Neutrophil (primary cell): ENCODE results near the gene BYSL.

Experiments
- H3K27ac ChIP-seq: fragments of 200-600 bp; sonication (generic); 2 replicates; pipeline ENCODE4 v1.5.1; 2016; ENCODE audit warnings: mild to moderate bottlenecking, moderate library complexity
- H3K27me3 ChIP-seq: fragments of 200-600 bp; sonication (generic); 2 replicates; pipeline ENCODE4 v1.6.0; 2016; ENCODE audit warnings: mild to moderate bottlenecking
- H3K36me3 ChIP-seq: fragments of 200-600 bp; sonication (generic); 2 replicates; pipeline ENCODE4 v1.5.1; 2017
- H3K4me1 ChIP-seq, 2 experiments: fragments of 200-600 bp in 1 of 2; sonication (generic) in 1 of 2; 1 replicate in 1 of 2; 2 replicates in 1 of 2; pipeline versions ENCODE4 v1.5.1 to v1.6.1; 2013 to 2016; ENCODE audit warnings: low read depth in 1 of 2, low read length in 1 of 2, mild to moderate bottlenecking in 1 of 2, moderate library complexity in 1 of 2; ENCODE audit not compliant: control insufficient read depth in 1 of 2, insufficient read depth in 1 of 2
- H3K4me3 ChIP-seq, 2 experiments: fragments of 200-600 bp in 1 of 2; sonication (generic) in 1 of 2; 1 replicate in 1 of 2; 2 replicates in 1 of 2; pipeline ENCODE4 v1.5.1; 2013 to 2016; ENCODE audit warnings: low read depth in 1 of 2, low read length in 1 of 2, mild to moderate bottlenecking in 1 of 2, moderate library complexity in 1 of 2
- H3K9me3 ChIP-seq: fragments of 200-600 bp; sonication (generic); 2 replicates; pipeline ENCODE4 v1.5.1; 2016
- TF ChIP-seq, protein P1 (sequence below): fragments of 200-600 bp; sonication (generic); IDR thresholded peaks from 2 replicates; pipeline ENCODE4 v1.5.1; 2016; ENCODE audit warnings: antibody characterized with exemption

Gene BYSL

DNA sequence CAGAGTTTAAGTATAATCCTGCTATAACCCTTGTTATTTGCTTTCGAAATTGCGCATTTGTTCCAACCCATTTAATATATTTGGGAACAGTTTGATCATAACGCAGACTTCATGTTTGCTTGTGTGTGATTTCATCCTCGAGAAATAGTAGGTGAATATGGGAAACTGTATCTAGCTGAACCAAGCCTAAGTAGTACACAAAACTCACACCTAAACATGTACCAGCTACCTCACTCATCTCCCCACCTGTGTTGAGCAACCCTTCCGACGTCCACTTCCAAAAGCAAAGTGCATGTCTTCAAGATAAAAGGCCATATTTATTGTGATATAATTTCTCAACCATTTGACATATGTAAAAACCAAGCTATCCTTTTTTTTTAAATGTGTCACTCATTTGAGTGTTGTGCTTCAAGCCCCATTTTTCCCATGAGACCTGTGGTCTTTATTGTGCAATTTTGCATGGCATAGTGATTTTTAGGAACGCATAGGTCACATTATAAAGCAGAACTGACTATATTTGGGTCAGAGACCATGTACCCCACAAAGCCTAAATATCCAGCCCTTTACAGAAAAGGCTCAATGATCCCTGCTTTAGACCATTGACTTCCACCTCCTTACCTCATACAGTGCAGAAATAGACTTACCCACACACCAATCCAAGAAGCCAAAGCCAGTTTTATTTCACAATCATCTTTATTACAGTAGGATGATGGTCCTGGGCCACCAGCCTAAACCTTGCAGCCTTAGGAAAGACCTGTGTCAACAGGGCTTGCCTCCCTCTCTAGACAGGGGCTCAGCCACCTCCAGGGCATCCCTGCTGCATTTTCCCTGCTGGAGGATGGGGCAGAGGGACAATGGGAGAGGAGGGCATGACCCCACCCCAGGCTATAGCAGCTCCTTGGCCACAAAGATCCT is 13.2 kb downstream of the BYSL start:
- Histone ChIP-seq H3K36me3 (peaks cover 83% of the 10 kb centered on the region), H3K27me3 (no peaks in the 10 kb centered on the region), H3K9me3 (no peaks in the 10 kb centered on the region), H3K27ac (peak overlapping the region; percentile 95), H3K4me1 (peaks cover 49 to 52% of the 10 kb centered on the region in 2 experiments), H3K4me3 (no peak overlapping the region)
- TF ChIP-seq, protein P1, sequence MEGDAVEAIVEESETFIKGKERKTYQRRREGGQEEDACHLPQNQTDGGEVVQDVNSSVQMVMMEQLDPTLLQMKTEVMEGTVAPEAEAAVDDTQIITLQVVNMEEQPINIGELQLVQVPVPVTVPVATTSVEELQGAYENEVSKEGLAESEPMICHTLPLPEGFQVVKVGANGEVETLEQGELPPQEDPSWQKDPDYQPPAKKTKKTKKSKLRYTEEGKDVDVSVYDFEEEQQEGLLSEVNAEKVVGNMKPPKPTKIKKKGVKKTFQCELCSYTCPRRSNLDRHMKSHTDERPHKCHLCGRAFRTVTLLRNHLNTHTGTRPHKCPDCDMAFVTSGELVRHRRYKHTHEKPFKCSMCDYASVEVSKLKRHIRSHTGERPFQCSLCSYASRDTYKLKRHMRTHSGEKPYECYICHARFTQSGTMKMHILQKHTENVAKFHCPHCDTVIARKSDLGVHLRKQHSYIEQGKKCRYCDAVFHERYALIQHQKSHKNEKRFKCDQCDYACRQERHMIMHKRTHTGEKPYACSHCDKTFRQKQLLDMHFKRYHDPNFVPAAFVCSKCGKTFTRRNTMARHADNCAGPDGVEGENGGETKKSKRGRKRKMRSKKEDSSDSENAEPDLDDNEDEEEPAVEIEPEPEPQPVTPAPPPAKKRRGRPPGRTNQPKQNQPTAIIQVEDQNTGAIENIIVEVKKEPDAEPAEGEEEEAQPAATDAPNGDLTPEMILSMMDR, result no peak

DNA sequence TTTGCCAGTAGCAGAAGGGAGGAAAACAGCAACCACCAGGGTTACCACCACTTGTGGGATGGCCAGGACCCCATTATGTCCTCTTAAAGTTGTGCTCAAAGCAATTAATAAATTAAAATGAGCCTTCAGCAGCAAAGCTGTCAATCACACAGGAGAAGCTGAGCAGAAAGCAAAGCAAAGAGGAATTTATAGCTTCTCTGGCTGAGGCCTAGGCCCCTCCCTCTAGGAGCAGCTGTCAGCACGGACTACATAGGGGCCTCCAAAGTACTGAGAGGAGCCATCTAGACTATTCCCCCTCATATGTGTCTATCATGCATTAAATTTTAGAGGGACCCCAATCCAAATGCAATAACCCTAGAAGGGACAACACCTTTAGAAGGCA is 13.9 kb downstream of the BYSL start:
- TF ChIP-seq, protein P1, result no peak
- Histone ChIP-seq H3K9me3 (no peaks in the 10 kb centered on the region), H3K27ac (peak overlapping the region; percentile 95), H3K36me3 (peaks cover 81% of the 10 kb centered on the region), H3K27me3 (no peaks in the 10 kb centered on the region), H3K4me3 (peak overlapping the region in 1 of 2 experiments; percentile 97), H3K4me1 (peaks cover 55 to 58% of the 10 kb centered on the region in 2 experiments)

DNA sequence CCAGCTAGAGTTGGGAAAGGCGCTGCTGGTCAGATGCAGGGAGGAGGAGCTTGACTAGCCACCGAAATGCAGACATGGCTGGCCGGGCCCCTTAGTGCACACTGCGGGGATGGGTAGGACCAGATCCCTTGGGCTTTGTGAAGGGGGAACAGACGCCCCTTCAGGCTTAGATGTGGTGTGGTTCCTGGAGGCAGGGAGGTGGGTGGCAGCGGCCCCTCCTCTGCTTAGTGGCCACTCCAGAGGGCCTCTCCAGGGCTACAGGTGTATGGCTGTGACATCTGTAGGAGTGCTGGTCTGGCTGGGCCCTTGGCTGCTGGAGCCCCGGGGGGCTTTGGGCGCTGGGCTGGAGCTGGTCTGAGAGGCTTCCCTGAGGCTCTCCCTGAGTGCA is 14.4 kb downstream of the BYSL start:
- Histone ChIP-seq H3K27me3 (no peaks in the 10 kb centered on the region), H3K36me3 (peaks cover 78% of the 10 kb centered on the region), H3K4me1 (peaks cover 60 to 63% of the 10 kb centered on the region in 2 experiments), H3K27ac (peak overlapping the region; percentile 95), H3K9me3 (no peaks in the 10 kb centered on the region), H3K4me3 (peak overlapping the region; percentile 97 to 99)
- TF ChIP-seq, protein P1, result no peak

DNA sequence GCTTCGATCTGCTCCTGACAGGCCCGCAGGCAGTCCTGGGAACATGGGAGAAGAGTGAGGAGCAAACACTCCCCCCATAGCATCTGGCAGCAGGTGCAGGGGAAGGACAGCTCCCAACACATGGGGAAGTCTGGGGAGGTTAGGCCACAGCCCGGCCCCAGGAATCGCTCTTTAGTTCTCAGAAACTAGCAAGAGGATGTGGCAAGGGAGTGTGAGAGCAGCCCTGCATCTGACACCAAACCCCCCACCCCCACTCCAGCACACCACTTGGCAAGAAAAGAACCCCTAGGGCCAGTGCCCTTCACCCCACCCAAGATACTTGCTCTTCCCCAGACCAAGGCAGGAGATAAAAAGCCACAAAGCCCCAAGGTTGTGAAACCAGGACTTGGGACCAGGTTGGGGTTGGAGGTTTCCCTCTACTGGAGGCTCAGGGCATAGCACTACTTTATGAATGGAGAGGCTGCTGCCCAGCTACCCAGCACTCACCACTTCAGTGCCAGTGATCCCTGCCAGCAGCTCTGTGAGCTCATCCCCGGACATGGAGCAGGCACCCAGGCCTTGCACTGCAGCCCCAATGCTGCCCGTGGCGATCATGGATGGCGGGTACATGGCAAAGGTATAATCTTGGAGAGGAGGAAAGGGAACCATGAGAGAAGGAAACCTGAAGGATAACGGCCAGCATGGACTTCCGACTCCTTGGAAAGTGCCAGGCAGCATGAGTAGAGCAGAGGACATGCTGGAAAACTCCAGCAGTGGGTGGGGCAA is 15.0 kb downstream of the BYSL start:
- Histone ChIP-seq H3K27ac (peak overlapping the region; percentile 95), H3K36me3 (peaks cover 73% of the 10 kb centered on the region), H3K4me1 (peaks cover 61 to 65% of the 10 kb centered on the region in 2 experiments), H3K27me3 (no peaks in the 10 kb centered on the region), H3K4me3 (peak overlapping the region; percentile 97 to 99), H3K9me3 (no peaks in the 10 kb centered on the region)
- TF ChIP-seq, protein P1, result peak; percentile 87

DNA sequence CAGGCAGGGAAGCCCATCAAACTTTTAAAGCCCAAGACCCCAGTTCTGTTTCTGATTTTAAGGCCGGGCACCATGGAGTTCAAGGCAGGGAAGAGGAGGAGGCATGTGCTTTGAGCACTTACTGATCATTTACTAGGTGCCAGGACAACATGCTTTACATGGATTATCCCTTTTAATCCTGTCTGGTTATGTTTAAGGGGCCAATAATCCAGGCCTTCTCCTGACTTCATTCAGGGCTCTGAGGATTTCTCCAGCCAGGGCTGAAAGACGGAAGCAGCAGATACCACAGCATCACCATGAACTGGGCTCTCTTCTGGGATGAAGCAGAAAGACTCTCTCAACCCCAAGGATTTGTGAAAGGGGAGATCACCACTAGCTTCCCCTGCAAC is 16.2 kb downstream of the BYSL start:
- TF ChIP-seq, protein P1, result no peak
- Histone ChIP-seq H3K36me3 (peaks cover 61% of the 10 kb centered on the region), H3K9me3 (no peaks in the 10 kb centered on the region), H3K27ac (peak overlapping the region; percentile 95), H3K4me1 (peaks cover 69 to 73% of the 10 kb centered on the region in 2 experiments), H3K27me3 (no peaks in the 10 kb centered on the region), H3K4me3 (peak overlapping the region; percentile 97 to 99)
